Coronary artery (tissue), 2 donors: ENCODE data around the gene AJUBA.
"Not testable (repeated sequence)": the region's sequence is repeated elsewhere in the genome, so short reads cannot be mapped to it uniquely, and the experiment has no call there.

Experiments used
- DNase-seq: peaks from one replicate; pipeline ENCODE4 v3.0.0-alpha.2; 2017; ENCODE audit warnings: low spot score
- H3K27ac ChIP-seq, 2 donors: fragments of 200-600 bp; sonication (generic); one replicate each; pipeline ENCODE4 v1.5.1; 2016 to 2019
- H3K4me3 ChIP-seq: fragments of 200-600 bp; sonication (generic); 2 replicates; pipeline ENCODE4 v1.5.1; 2016; ENCODE audit warnings: mild to moderate bottlenecking, moderate library complexity
- CTCF ChIP-seq: fragments of 200-600 bp; sonication (generic); IDR thresholded peaks from one replicate; pipeline ENCODE4 v1.5.1; 2019; ENCODE audit warnings: antibody characterized with exemption

The AJUBA gene

GRCh38 chr14:23006188-23006534, 23.8 kb upstream of the AJUBA start:
- H3K27ac ChIP-seq = peak overlapping the region; percentile 64 to 94

DNA sequence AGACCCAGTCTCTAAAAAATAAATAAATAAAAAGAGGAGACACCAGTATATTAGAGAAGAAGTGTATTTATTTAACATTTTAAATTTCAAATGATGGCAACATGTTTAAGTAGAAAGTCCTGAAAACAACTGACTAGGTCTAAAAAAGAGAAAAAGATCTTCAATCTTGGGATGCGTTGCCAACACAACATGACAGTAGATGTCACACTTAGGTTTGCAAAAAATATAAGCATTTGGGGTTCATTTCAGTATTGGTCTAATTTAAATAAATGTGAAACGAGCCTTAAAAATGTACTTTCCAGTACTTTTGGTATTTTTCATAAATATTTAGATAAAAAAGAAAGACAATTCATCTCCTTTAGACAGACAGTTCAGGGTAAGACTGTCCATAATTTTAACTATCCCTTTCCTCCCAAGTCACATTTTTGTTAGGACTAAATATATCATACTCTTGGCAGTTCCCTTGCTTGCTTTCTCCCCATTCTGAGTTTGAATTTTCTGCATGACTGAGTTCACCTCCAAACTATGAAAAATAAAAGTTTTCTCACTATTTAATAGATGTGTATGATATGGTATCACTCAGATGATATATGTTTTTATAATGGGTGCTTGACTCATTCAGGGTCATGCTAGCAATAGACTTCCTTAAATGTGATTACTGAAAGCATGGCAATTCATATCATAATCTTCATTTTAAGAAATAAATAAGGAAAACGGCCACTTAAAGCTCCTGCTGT, 23.3 kb upstream of the AJUBA start:
- DNase-seq = no peak
- no peak overlapping the region for H3K4me3 ChIP-seq
- no peak for TF ChIP-seq CTCF
- no peak overlapping the region for H3K27ac ChIP-seq

More at GRCh38 chr14:23006188-23006534, 23.8 kb upstream of the AJUBA start:
- peak overlapping the region; percentile 82 for H3K4me3 ChIP-seq
- no peak for DNase-seq
- TF ChIP-seq CTCF = no peak

DNA sequence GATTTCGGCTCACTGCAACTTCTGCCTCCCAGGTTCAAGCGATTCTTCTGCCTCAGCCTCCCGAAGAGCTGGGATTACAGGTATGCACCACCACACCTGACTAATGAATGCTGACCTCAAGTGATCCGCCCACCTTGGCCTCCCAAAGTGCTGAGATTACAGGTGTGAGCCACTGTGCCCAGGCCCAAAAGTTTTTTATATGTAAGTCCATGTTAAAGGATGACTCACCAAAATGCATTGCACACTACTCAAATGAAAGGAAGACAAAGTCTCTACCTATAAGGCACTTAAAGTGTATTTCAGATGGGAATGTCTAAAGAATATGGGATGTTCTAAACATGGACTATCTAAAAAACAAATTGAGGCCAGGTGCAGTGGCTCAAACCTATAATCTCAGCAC, 21.9 kb upstream of the AJUBA start:
- not testable (repeated sequence) for H3K4me3 ChIP-seq, DNase-seq, H3K27ac ChIP-seq

DNA sequence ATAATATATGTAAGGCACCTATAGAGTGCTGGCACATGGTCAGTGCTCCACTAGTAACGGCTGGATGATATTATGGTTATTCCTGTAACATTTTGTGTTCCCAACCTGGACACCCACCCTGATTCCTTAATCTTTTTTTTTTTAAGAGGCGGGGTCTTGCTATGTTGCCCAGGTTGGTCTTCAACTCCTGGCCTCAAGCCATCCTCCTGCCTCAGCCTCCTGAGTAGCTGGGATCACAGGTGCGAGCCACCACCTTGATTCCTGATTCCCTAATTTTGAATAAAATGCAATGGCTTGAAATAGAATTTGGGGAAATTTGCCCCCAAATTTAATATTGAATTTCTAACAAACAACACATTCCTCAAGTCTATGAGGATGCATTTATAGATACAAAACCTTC, 20.2 kb upstream of the AJUBA start:
- H3K4me3 ChIP-seq = no peak overlapping the region
- no peak for DNase-seq
- no peak overlapping the region for H3K27ac ChIP-seq
- TF ChIP-seq CTCF = no peak

DNA sequence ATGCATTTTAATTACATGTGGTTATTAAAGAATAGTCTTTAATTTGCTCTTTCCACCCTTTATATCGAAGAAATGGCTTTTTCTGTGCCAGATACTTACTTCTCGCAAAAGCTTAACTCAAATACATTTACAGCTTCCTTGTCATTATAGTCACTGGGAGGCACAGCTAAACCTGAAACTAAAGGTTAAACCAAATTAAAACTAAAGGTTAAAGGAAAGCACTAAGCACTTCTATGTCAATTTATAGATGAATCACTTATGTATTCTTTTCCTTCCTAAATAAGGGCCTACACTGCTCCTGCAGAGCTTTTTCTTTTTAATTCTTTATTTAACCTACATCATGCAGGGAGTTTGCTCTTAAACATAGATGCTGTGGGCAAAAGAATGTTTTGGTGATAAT, 18.5 kb upstream of the AJUBA start:
- H3K4me3 ChIP-seq = no peak overlapping the region
- no peak for TF ChIP-seq CTCF
- no peak for DNase-seq
- H3K27ac ChIP-seq = no peak overlapping the region

DNA sequence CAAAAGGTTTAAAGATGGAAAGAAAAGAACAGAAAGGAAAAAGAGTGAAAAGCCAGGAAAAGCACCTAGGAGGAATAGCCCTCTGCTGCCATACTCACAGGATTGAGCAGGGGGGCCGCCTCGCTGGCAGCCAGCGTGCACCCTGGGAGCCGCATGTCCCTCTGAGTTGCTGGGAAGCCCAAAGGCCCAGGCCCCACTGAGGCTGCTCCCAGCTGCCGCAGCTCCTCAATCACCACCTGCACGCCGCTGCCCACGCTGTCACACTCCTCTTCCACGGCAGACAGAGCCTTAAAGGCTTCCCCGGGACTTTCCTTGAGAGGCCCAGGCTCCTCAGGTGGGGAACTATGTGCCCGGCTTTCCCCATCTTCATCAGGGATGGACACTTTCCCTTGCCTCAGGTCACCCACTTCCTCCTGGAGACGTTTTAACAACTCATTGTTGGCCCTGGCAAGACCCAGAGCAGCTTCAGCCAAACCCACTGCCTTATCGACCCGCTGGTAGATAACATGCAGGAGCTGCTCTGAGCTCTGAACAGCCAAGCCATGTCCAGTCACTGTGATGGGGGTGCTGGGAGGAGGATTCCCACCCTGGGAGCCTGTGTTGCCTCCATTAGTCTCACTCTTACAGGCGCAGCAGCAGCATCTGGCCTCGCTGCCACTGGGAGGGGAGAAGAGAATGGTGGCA, 16.1 kb upstream of the AJUBA start:
- H3K4me3 ChIP-seq = no peak overlapping the region
- no peak for TF ChIP-seq CTCF
- H3K27ac ChIP-seq = no peak overlapping the region
- DNase-seq = no peak

- TF ChIP-seq CTCF = no peak
- DNase-seq = no peak
- Histone ChIP-seq H3K4me3 (no peak overlapping the region), H3K27ac (no peak overlapping the region)
Observed at GRCh38 chr14:22997676-22998323, 15.4 kb upstream of the AJUBA start.
